Left ventricle myocardium inferior (tissue), 1 donor: Measurements from ENCODE around the gene CACNA2D1. TPM values are rescaled to one million over a fixed set of nuclear protein-coding genes. Genes with fewer than 3 reads are reported as not detected.

Experiments used
- DNase-seq: peaks from one replicate; pipeline ENCODE4 v3.0.0-alpha.2; 2020
- H3K27ac ChIP-seq: fragments of 200-600 bp; replicated peaks from 2 replicates; pipeline ENCODE4 v1.8.0; 2021
- H3K27me3 ChIP-seq: fragments of 200-600 bp; 2 replicates; pipeline ENCODE4 v1.8.0; 2021; ENCODE audit warnings: low read depth
- H3K36me3 ChIP-seq: fragments of 200-600 bp; 2 replicates; pipeline ENCODE4 v1.8.0; 2021
- H3K4me1 ChIP-seq: fragments of 200-600 bp; 2 replicates; pipeline ENCODE4 v1.8.0; 2021
- H3K4me3 ChIP-seq: fragments of 200-600 bp; 2 replicates; pipeline ENCODE4 v1.8.0; 2021; ENCODE audit warnings: mild to moderate bottlenecking, moderate library complexity
- H3K9me3 ChIP-seq: fragments of 200-600 bp; replicated peaks from 2 replicates; pipeline ENCODE4 v1.8.0; 2021
- CTCF ChIP-seq: fragments of 200-600 bp; IDR thresholded peaks from 2 replicates; pipeline ENCODE4 v1.8.0; 2021; ENCODE audit warnings: antibody characterized with exemption, mild to moderate bottlenecking, borderline replicate concordance
- intact Hi-C: fragments of 100-400 bp; cut with micrococcal nuclease; formaldehyde crosslinking; loops from one replicate; pipeline ENCODE4 v1.11.0; 2022
- total RNA-seq: library from RNA; stranded (reverse); fragmentation: NEBNext Ultra II Directional; extraction: Animal tissue kit (Norgen Biotek cat#: 25700); gene quantifications from one replicate; pipeline ENCODE4 v1.2.1, GENCODE V29; 2021
- donor health status: DM: no; HTN: yes; CAD: no; lungs with severe emphysema.

The CACNA2D1 gene
- total RNA-seq, 1 donor from 2014 or later: 64.6 TPM

GRCh38 chr7:82258181-82258580 is 185.4 kb downstream of the CACNA2D1 start:
- H3K4me3 ChIP-seq: no peak overlapping the region
- no peaks in the 10 kb centered on the region for H3K36me3 ChIP-seq
- no peak for TF ChIP-seq CTCF
- peaks cover 19% of the 10 kb centered on the region for H3K4me1 ChIP-seq
- intact Hi-C loops: no loop called here
- no peak overlapping the region for H3K27ac ChIP-seq
- H3K9me3 ChIP-seq: no peaks in the 10 kb centered on the region
- DNase-seq: no peak
- H3K27me3 ChIP-seq: no peaks in the 10 kb centered on the region

- Histone ChIP-seq H3K36me3 (no peaks in the 10 kb centered on the region), H3K27me3 (no peaks in the 10 kb centered on the region), H3K4me1 (peaks cover 26% of the 10 kb centered on the region), H3K9me3 (no peaks in the 10 kb centered on the region), H3K4me3 (no peak overlapping the region), H3K27ac (no peak overlapping the region)
- no peak for DNase-seq
- intact Hi-C loops: no loop called here
- TF ChIP-seq CTCF: no peak
Measured at GRCh38 chr7:82257118-82257695, 186.4 kb downstream of the CACNA2D1 start.

- Histone ChIP-seq H3K36me3 (no peaks in the 10 kb centered on the region), H3K4me3 (no peak overlapping the region), H3K27me3 (no peaks in the 10 kb centered on the region), H3K9me3 (no peaks in the 10 kb centered on the region), H3K27ac (no peak overlapping the region), H3K4me1 (peaks cover 41% of the 10 kb centered on the region)
- no peak for TF ChIP-seq CTCF
- no peak for DNase-seq
- intact Hi-C loops: no loop called here
Measured at GRCh38 chr7:82255706-82256105, 187.9 kb downstream of the CACNA2D1 start.

GRCh38 chr7:82250598-82250997 is 193.0 kb downstream of the CACNA2D1 start:
- no peak for DNase-seq
- no peak for TF ChIP-seq CTCF
- Histone ChIP-seq H3K36me3 (no peaks in the 10 kb centered on the region), H3K27ac (no peak overlapping the region), H3K27me3 (no peaks in the 10 kb centered on the region), H3K4me3 (no peak overlapping the region), H3K4me1 (peaks cover 43% of the 10 kb centered on the region), H3K9me3 (no peaks in the 10 kb centered on the region)
- intact Hi-C loops: no loop called here

GRCh38 chr7:82249979-82250378 is 193.6 kb downstream of the CACNA2D1 start:
- H3K36me3 ChIP-seq: no peaks in the 10 kb centered on the region
- no peak overlapping the region for H3K27ac ChIP-seq
- H3K9me3 ChIP-seq: no peaks in the 10 kb centered on the region
- intact Hi-C loops: no loop called here
- TF ChIP-seq CTCF: no peak
- no peak for DNase-seq
- no peak overlapping the region for H3K4me3 ChIP-seq
- no peaks in the 10 kb centered on the region for H3K27me3 ChIP-seq
- H3K4me1 ChIP-seq: peaks cover 43% of the 10 kb centered on the region
